ENCODE results near the gene GPR4.

- TF ChIP-seq, protein P1, sequence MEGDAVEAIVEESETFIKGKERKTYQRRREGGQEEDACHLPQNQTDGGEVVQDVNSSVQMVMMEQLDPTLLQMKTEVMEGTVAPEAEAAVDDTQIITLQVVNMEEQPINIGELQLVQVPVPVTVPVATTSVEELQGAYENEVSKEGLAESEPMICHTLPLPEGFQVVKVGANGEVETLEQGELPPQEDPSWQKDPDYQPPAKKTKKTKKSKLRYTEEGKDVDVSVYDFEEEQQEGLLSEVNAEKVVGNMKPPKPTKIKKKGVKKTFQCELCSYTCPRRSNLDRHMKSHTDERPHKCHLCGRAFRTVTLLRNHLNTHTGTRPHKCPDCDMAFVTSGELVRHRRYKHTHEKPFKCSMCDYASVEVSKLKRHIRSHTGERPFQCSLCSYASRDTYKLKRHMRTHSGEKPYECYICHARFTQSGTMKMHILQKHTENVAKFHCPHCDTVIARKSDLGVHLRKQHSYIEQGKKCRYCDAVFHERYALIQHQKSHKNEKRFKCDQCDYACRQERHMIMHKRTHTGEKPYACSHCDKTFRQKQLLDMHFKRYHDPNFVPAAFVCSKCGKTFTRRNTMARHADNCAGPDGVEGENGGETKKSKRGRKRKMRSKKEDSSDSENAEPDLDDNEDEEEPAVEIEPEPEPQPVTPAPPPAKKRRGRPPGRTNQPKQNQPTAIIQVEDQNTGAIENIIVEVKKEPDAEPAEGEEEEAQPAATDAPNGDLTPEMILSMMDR (conservative IDR thresholded peaks at IDR 0.05; ENCODE audit: low read depth, low read length), result no peak
- TF ChIP-seq EZH2 (IDR thresholded peaks at IDR 0.05; ENCODE audit: low read length, unreplicated experiment), result no peak
- TF ChIP-seq EZH2phosphoT487 (IDR thresholded peaks at IDR 0.05; ENCODE audit: borderline replicate concordance, low read length), result no peak
These were observed 9.6 kb downstream of the GPR4 start for GRCh38 chr19:45592366-45592765.
